ENCODE measurements around the gene ITPKB. TPM values are rescaled to one million over a fixed set of nuclear protein-coding genes. Genes with fewer than 3 reads are reported as not detected.

ITPKB gene
- total and polyA plus RNA-seq, 11 donors, result 6.2 to 33.7 (median 17.8) TPM

DNA sequence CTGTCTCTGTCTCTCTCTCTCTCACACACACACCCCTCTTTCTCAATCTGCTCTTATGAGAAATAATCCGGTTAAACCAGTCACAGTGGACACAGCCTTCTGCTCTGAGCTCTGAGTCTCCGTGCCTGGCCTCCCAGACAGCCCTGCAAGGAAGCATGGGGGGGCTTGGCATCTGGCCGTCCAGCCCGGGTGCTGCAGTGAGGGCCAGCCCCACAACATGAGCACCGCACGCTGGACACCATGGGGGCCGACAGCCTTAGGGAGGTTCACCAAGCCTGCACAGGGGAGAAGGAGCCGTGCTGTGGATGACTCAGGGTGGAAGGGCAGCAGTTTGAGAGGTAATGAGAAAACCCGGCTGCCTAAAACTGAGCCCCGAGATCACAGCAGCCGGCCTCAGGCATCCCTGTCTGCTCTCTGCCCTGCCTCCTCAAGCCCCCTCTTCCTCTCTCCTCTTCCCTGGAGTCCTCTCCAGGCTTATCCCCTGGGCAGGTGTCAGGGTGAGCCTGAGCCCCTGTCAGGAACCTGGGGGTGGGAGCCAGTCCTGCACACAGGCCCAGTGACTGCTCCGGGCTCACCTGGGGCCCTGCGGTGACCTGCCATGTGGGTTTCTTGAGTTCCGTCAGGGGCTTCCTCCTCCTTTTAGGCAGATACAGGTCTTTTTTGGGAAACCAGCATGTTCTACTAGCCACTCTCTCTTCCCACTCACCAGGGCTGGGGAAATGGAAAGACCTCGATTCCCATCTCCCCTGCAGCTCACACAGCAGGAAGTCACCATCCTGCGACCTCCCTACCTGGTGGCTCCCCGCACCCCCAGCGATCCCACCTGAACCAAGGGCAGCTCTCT lies 92.8 kb downstream of the ITPKB start:
- intact Hi-C loops (cut with DNase I), result loop anchor here in 2 of 10 donors (5.0 to 10.0 kb wide), 2 partner anchors 41 to 89 kb away; partner anchors contain the start of gene ITPKB (in 1 of the 2)
- peak in 3 of 5 donors; percentile 26 to 65 (median 27) for DNase-seq
- H3K4me3 ChIP-seq, result no peak overlapping the region
- H3K27me3 ChIP-seq, result no peaks in the 10 kb centered on the region
- H3K9me3 ChIP-seq, result no peaks in the 10 kb centered on the region
- H3K4me1 ChIP-seq, result peaks cover 4 to 53% (median 28%) of the 10 kb centered on the region in 12 donors
- peaks cover 0 to 63% (median 49%) of the 10 kb centered on the region in 9 donors for H3K36me3 ChIP-seq
- WGBS, 4 donors, result 77 to 80% (median 79%) methylated on average over 18 of the region's 18 CpGs
- peak overlapping the region in 5 of 12 donors; percentile 19 to 76 (median 37) for H3K27ac ChIP-seq
- ATAC-seq, result peak in 1 of 4 donors; percentile 15
- no peak for TF ChIP-seq POLR2A (IDR thresholded peaks at IDR 0.05)
- TF ChIP-seq, protein P1, sequence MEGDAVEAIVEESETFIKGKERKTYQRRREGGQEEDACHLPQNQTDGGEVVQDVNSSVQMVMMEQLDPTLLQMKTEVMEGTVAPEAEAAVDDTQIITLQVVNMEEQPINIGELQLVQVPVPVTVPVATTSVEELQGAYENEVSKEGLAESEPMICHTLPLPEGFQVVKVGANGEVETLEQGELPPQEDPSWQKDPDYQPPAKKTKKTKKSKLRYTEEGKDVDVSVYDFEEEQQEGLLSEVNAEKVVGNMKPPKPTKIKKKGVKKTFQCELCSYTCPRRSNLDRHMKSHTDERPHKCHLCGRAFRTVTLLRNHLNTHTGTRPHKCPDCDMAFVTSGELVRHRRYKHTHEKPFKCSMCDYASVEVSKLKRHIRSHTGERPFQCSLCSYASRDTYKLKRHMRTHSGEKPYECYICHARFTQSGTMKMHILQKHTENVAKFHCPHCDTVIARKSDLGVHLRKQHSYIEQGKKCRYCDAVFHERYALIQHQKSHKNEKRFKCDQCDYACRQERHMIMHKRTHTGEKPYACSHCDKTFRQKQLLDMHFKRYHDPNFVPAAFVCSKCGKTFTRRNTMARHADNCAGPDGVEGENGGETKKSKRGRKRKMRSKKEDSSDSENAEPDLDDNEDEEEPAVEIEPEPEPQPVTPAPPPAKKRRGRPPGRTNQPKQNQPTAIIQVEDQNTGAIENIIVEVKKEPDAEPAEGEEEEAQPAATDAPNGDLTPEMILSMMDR (IDR thresholded peaks at IDR 0.05), result no peak

DNA sequence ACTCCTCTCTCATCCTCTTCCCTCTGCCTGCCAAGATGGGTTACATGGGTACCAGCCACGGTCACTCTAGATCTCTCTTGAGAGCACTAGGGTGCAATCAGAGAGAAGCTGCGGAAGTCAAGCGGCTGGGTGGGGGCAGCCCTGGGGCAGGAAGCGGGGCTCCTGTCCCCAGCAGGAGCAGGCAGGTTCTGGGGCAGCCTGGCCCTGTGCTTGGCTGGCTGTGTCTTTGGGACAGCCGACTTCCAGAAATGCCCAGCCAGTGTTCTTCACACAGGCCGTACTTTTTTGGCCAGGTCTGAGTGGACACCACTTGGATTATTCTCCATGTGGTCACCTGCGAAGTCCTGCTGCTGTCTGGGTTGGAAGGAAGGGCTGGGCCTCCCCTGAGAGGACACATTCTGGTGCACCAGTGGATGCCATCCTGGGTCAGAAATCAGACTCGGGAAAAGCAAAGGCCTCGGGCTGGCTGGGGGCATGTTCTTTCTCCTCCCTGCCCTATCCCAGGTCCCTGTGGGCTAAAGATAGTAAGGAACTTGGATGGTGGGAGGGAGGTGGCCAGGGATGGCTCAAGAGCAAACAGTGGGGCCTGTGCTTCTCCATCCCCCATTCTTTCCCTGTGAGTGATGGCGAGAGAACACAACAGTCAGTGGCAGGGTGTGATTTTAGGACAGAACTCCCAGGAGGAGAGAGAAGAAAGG lies 93.7 kb downstream of the ITPKB start:
- ATAC-seq (peak in 2 of 4 donors; percentile 17 to 30), DNase-seq (peak in 3 of 5 donors; percentile 16 to 27 (median 22))
- Histone ChIP-seq H3K4me1 (peaks cover 0 to 53% (median 23%) of the 10 kb centered on the region in 12 donors), H3K36me3 (peaks cover 0 to 67% (median 52%) of the 10 kb centered on the region in 9 donors), H3K27me3 (no peaks in the 10 kb centered on the region), H3K9me3 (no peaks in the 10 kb centered on the region), H3K27ac (peak overlapping the region in 5 of 12 donors; percentile 6 to 76 (median 37)), H3K4me3 (no peak overlapping the region)
- intact Hi-C loops (cut with DNase I), result loop anchor here in 2 of 10 donors (5.0 to 10.0 kb wide), 2 partner anchors 42 to 89 kb away; partner anchors contain the start of gene ITPKB (in 1 of the 2)
- TF ChIP-seq POLR2A (IDR thresholded peaks at IDR 0.05), result no peak
- TF ChIP-seq, protein P1 (IDR thresholded peaks at IDR 0.05), result no peak
- WGBS, 4 donors, result 59 to 71% (median 63%) methylated on average over 10 of the region's 10 CpGs

- Histone ChIP-seq H3K27ac (peak overlapping the region in 1 of 12 donors; percentile 81), H3K27me3 (no peaks in the 10 kb centered on the region), H3K36me3 (peaks cover 0 to 74% (median 58%) of the 10 kb centered on the region in 9 donors), H3K4me1 (peaks cover 0 to 46% (median 22%) of the 10 kb centered on the region in 12 donors), H3K9me3 (no peaks in the 10 kb centered on the region), H3K4me3 (no peak overlapping the region)
- no peak for TF ChIP-seq POLR2A (IDR thresholded peaks at IDR 0.05)
- TF ChIP-seq, protein P1 (IDR thresholded peaks at IDR 0.05), result no peak
- 91 to 93% (median 92%) methylated on average over 10 of the region's 10 CpGs for WGBS, 4 donors
- peak in 2 of 5 donors; percentile 20 to 29 for DNase-seq
- intact Hi-C loops (cut with DNase I), result loop anchor here in 2 of 10 donors (5.0 to 10.0 kb wide), 2 partner anchors 43 to 90 kb away; partner anchors contain the start of gene ITPKB (in 1 of the 2)
- ATAC-seq, result no peak
These were observed 94.4 kb downstream of the ITPKB start for GRCh38 chr1:226644541-226645176.

Measured in heart left ventricle (tissue), 16 donors.